Sciatic nerve (tissue), 2 donors: ENCODE measurements around the gene LGR5. TPM values are rescaled to one million over a fixed set of nuclear protein-coding genes. Genes with fewer than 3 reads are reported as not detected.

ENCODE experiments used
- ATAC-seq: fragments of 200-7000 bp; cut with Tn5 transposase; one replicate; pipeline ENCODE4 v1.9.1; 2020; ENCODE audit warnings: mild to moderate bottlenecking, moderate library complexity
- DNase-seq: peaks from one replicate; pipeline ENCODE4 v3.0.0-alpha.2; 2020; ENCODE audit warnings: low spot score
- intact Hi-C: fragments of 100-400 bp; cut with DNase I; formaldehyde crosslinking; loops from one replicate; pipeline ENCODE4 v1.14.2; 2022
- total RNA-seq: library from RNA; stranded (reverse); fragmentation: NEBNext Ultra II Directional; extraction: Animal tissue kit (Norgen Biotek cat#: 25700); gene quantifications from one replicate; pipeline ENCODE4 v1.2.1, GENCODE V29; 2021
- donor health status: DM: no; HTN: no; CAD: no.
- donor health status: DM: no; HTN: no; CAD: no.

LGR5 gene
- total RNA-seq, 1 donor from 2014 or later = 2.3 TPM

- ATAC-seq (no peak), DNase-seq (no peak)
- intact Hi-C loops = no loop called here
Measured at GRCh38 chr12:71436696-71437095, 2.9 kb upstream of the LGR5 start.

GRCh38 chr12:71438670-71439361 lies 782 bp upstream of the LGR5 start:
- intact Hi-C loops = no loop called here
- DNase-seq (no peak), ATAC-seq (peak; percentile 42)

GRCh38 chr12:71439362-71439612 lies 311 bp upstream of the LGR5 start:
- ATAC-seq = no peak
- DNase-seq = no peak
- intact Hi-C loops = no loop called here

GRCh38 chr12:71440345-71440762 lies 756 bp downstream of the LGR5 start:
- intact Hi-C loops = no loop called here
- no peak for DNase-seq
- peak; percentile 27 for ATAC-seq

- no peak for DNase-seq
- no peak for ATAC-seq
- intact Hi-C loops = no loop called here
Measured at GRCh38 chr12:71440763-71441748, 1.5 kb downstream of the LGR5 start.

- intact Hi-C loops = no loop called here
- DNase-seq (no peak), ATAC-seq (no peak)
Measured at GRCh38 chr12:71441836-71442566, 2.4 kb downstream of the LGR5 start.

- DNase-seq (no peak), ATAC-seq (no peak)
- intact Hi-C loops = no loop called here
Measured at GRCh38 chr12:71442567-71442931, 3.0 kb downstream of the LGR5 start.

- no peak for DNase-seq
- ATAC-seq = no peak
- intact Hi-C loops = no loop called here
Measured at GRCh38 chr12:71445071-71445470, 5.5 kb downstream of the LGR5 start.

GRCh38 chr12:71447691-71448132 lies 8.1 kb downstream of the LGR5 start:
- ATAC-seq (peak; percentile 46), DNase-seq (no peak)
- intact Hi-C loops = no loop called here

- DNase-seq = no peak
- no peak for ATAC-seq
- intact Hi-C loops = no loop called here
Measured at GRCh38 chr12:71448150-71448581, 8.6 kb downstream of the LGR5 start.

GRCh38 chr12:71449373-71450070 lies 9.9 kb downstream of the LGR5 start:
- intact Hi-C loops = no loop called here
- DNase-seq (no peak), ATAC-seq (no peak)

GRCh38 chr12:71452006-71452405 lies 12.4 kb downstream of the LGR5 start:
- no peak for DNase-seq
- ATAC-seq = no peak
- intact Hi-C loops = no loop called here

- ATAC-seq (no peak), DNase-seq (no peak)
- intact Hi-C loops = no loop called here
Measured at GRCh38 chr12:71455028-71455737, 15.6 kb downstream of the LGR5 start.

- DNase-seq (no peak), ATAC-seq (no peak)
- intact Hi-C loops = no loop called here
Measured at GRCh38 chr12:71456316-71456715, 16.7 kb downstream of the LGR5 start.

- intact Hi-C loops = no loop called here
- ATAC-seq = no peak
- no peak for DNase-seq
Measured at GRCh38 chr12:71456990-71457389, 17.4 kb downstream of the LGR5 start.

- intact Hi-C loops = no loop called here
- no peak for ATAC-seq
- DNase-seq = no peak
Measured at GRCh38 chr12:71460318-71460717, 20.7 kb downstream of the LGR5 start.

- intact Hi-C loops = no loop called here
- ATAC-seq = no peak
- no peak for DNase-seq
Measured at GRCh38 chr12:71460850-71461609, 21.4 kb downstream of the LGR5 start.

- no peak for DNase-seq
- ATAC-seq = no peak
- intact Hi-C loops = no loop called here
Measured at GRCh38 chr12:71461787-71462328, 22.3 kb downstream of the LGR5 start.
